ENCODE data around the gene AFF1.
"Not testable (repeated sequence)": the region's sequence is repeated elsewhere in the genome, so short reads cannot be mapped to it uniquely, and the experiment has no call there.

Gene AFF1

DNA sequence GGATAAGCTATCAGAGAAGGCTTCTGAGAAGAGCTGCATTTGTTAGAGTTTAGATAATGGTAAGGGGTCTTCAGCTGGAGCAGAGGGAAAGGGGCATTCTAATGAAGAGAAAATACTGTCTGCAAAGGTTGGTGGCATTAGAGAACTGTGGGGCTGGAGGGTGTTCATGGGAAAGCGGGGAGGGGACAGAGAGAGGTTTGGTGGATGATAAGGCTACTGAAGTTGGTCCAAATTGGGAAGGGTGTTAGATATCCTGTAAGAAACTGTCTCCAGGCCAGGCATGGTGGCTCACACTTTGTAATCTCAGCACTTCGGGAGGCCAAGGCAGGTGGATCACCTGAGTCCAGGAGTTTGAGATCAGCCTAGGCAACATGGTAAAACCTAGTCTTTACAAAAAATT, 59.9 kb downstream of the AFF1 start:
- Histone ChIP-seq H2AFZ (ENCODE audit: low read length) (no peak overlapping the region), H3K27me3 (replicated peaks; ENCODE audit: insufficient read depth, low read length) (no peaks in the 10 kb centered on the region), H3K9me2 (replicated peaks; ENCODE audit: insufficient read depth, low read length) (no peaks in the 10 kb centered on the region), H3K9me3 (replicated peaks; ENCODE audit: insufficient read depth, low read length) (no peaks in the 10 kb centered on the region), H4K20me1 (ENCODE audit: insufficient read depth, low read length) (no peaks in the 10 kb centered on the region), H3K4me3 (ENCODE audit: low read length) (no peak overlapping the region), H3K4me2 (ENCODE audit: low read depth, low read length) (no peak overlapping the region), H3K27ac (ENCODE audit: low read length) (no peak overlapping the region), H3K36me3 (replicated peaks; ENCODE audit: insufficient read depth, low read length) (no peaks in the 10 kb centered on the region), H3K4me1 (ENCODE audit: low read length) (no peaks in the 10 kb centered on the region), H3F3A (ENCODE audit: insufficient read depth, low read length) (no peaks in the 10 kb centered on the region), H3K79me2 (ENCODE audit: low read length) (peaks cover 59% of the 10 kb centered on the region), H3K9ac (ENCODE audit: low read length) (no peak overlapping the region)
- TF ChIP-seq CTCF (IDR thresholded peaks at IDR 0.05; ENCODE audit: low read length) (no peak), EZH2phosphoT487 (IDR thresholded peaks at IDR 0.05; ENCODE audit: low read length) (no peak), EZH2 (optimal IDR thresholded peaks at IDR 0.05; ENCODE audit: low read depth, low read length) (no peak)
- no peak for DNase-seq

GRCh38 chr4:86996510-86996909, 61.7 kb downstream of the AFF1 start:
- H3K27ac ChIP-seq (ENCODE audit: low read length); H3K9me3 ChIP-seq (replicated peaks; ENCODE audit: insufficient read depth, low read length); H3K4me2 ChIP-seq (ENCODE audit: low read depth, low read length); H3K9me2 ChIP-seq (replicated peaks; ENCODE audit: insufficient read depth, low read length); H2AFZ ChIP-seq (ENCODE audit: low read length); H3F3A ChIP-seq (ENCODE audit: insufficient read depth, low read length); H3K27me3 ChIP-seq (replicated peaks; ENCODE audit: insufficient read depth, low read length); H3K9ac ChIP-seq (ENCODE audit: low read length); H3K4me1 ChIP-seq (ENCODE audit: low read length); H3K4me3 ChIP-seq (ENCODE audit: low read length); DNase-seq; H4K20me1 ChIP-seq (ENCODE audit: insufficient read depth, low read length); H3K36me3 ChIP-seq (replicated peaks; ENCODE audit: insufficient read depth, low read length): not testable (repeated sequence)
- H3K79me2 ChIP-seq (ENCODE audit: low read length), result peaks cover 65% of the 10 kb centered on the region

DNA sequence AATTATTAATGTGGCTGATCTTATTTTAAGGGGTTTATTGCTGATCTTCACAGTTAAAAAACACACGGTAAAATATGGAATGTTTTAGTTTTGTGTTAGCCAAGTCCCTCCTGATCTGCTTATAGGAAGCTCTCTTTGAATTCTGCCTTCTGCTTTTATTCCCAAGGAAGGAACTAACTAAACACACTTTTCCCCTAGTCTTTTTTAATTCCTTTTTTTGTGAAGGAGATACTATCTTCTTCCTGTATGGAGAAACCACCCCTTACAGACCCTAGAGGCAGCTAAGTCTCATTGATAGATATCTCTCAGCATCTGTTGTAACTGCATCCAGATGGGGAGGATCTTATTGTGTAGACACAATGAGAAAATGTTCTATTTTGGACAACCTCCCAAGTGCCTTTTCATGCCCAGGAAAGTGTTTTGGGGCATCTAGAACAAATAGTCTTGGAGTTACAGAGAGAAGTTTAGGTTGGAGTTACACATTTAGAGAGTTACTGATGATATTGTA, 64.4 kb downstream of the AFF1 start:
- H3K27ac ChIP-seq (ENCODE audit: low read length), result no peak overlapping the region
- H4K20me1 ChIP-seq (ENCODE audit: insufficient read depth, low read length), result no peaks in the 10 kb centered on the region
- DNase-seq, result no peak

More for the DNA sequence above, 64.4 kb downstream of the AFF1 start:
- Histone ChIP-seq H3K4me1 (ENCODE audit: low read length) (peaks cover 7% of the 10 kb centered on the region), H3K9ac (ENCODE audit: low read length) (no peak overlapping the region), H3K79me2 (ENCODE audit: low read length) (peaks cover 70% of the 10 kb centered on the region), H3F3A (ENCODE audit: insufficient read depth, low read length) (0 out of 2 replicates have a peak, but pooled peaks cover 4% of the 10 kb centered on the region), H3K9me2 (replicated peaks; ENCODE audit: insufficient read depth, low read length) (no peaks in the 10 kb centered on the region), H3K9me3 (replicated peaks; ENCODE audit: insufficient read depth, low read length) (no peaks in the 10 kb centered on the region), H3K36me3 (replicated peaks; ENCODE audit: insufficient read depth, low read length) (no peaks in the 10 kb centered on the region), H2AFZ (ENCODE audit: low read length) (no peak overlapping the region), H3K27me3 (replicated peaks; ENCODE audit: insufficient read depth, low read length) (no peaks in the 10 kb centered on the region), H3K4me3 (ENCODE audit: low read length) (no peak overlapping the region), H3K4me2 (ENCODE audit: low read depth, low read length) (no peak overlapping the region)
- TF ChIP-seq EZH2 (optimal IDR thresholded peaks at IDR 0.05; ENCODE audit: low read depth, low read length) (no peak), EZH2phosphoT487 (IDR thresholded peaks at IDR 0.05; ENCODE audit: low read length) (no peak), CTCF (IDR thresholded peaks at IDR 0.05; ENCODE audit: low read length) (no peak)
